Endothelial cell of umbilical vein (primary cell): ENCODE results near the gene CEBPA. TPM values are rescaled to one million over a fixed set of nuclear protein-coding genes. Genes with fewer than 3 reads are reported as not detected.

ENCODE experiments used
- BruUV-seq: library from RNA; stranded (reverse); fragments of 400-500 nt; replicated peaks from 2 replicates; lab custom pipeline; 2021; lab: Mats Ljungman, UMichigan
- CTCF ChIA-PET: fragments of 300-600, 350-600 bp; sonication (Branson Sonifier 250); formaldehyde crosslinking; loops from one replicate; lab custom pipeline; 2021; ENCODE audit warnings: antibody characterized with exemption, inconsistent platforms; lab: Charles Lee
- POLR2A ChIA-PET: fragments of 300-600, 350-600 bp; sonication (Branson Sonifier 250); formaldehyde crosslinking; loops from one replicate; lab custom pipeline; 2021; ENCODE audit warnings: antibody characterized with exemption, inconsistent platforms; lab: Charles Lee
- DNase-seq: peaks from one replicate; pipeline ENCODE4 v3.0.0-alpha.2; 2011; ENCODE audit warnings: low read depth, low spot score
- FAIRE-seq: peaks from 2 replicates; lab custom pipeline; 2011; peaks lifted over from hg19 to GRCh38; lab: Jason Lieb, UNC
- H2AFZ ChIP-seq: 2 replicates; pipeline ENCODE4 v1.6.0; 2012; ENCODE audit warnings: low read depth, low read length, control low read depth, inconsistent platforms
- H3K27ac ChIP-seq: 2 replicates; pipeline ENCODE4 v1.5.1; 2011; ENCODE audit warnings: low read depth, mild to moderate bottlenecking, control low read depth, low read length, moderate library complexity; ENCODE audit not compliant: insufficient read depth
- H3K27me3 ChIP-seq, 2 experiments: 2 replicates each; pipeline versions ENCODE4 v1.6.0 to v1.6.1; 2011; ENCODE audit warnings: low read length in 2 of 2, mixed read lengths in 1 of 2; ENCODE audit not compliant: control insufficient read depth in 2 of 2, insufficient read depth in 2 of 2
- H3K36me3 ChIP-seq, 2 experiments: 2 replicates in 1 of 2; 3 replicates in 1 of 2; pipeline ENCODE4 v1.5.1; 2011; ENCODE audit warnings: low read length in 2 of 2, mild to moderate bottlenecking in 1 of 2, moderate library complexity in 1 of 2; ENCODE audit not compliant: control insufficient read depth in 2 of 2, insufficient read depth in 2 of 2; ENCODE audit errors: extremely low read depth in 1 of 2
- H3K4me1 ChIP-seq: 3 replicates; pipeline ENCODE4 v1.5.1; 2011; ENCODE audit warnings: mild to moderate bottlenecking, low read length; ENCODE audit not compliant: control insufficient read depth, insufficient read depth; ENCODE audit errors: extremely low read depth
- H3K4me2 ChIP-seq: 2 replicates; pipeline ENCODE4 v1.6.1; 2011; ENCODE audit warnings: low read length, control low read depth, mixed read lengths; ENCODE audit not compliant: insufficient read depth
- H3K4me3 ChIP-seq, 3 experiments: fragments of 200-600 bp in 1 of 3; sonication (generic), shearing (Covaris generic) in 1 of 3; replicated peaks in 1 of 3; 2 replicates each; pipeline ENCODE4 v1.5.1; 2011 to 2016; ENCODE audit warnings: control low read depth in 3 of 3, low read length in 3 of 3, mild to moderate bottlenecking in 2 of 3, inconsistent platforms in 1 of 3, low read depth in 1 of 3, moderate library complexity in 1 of 3; ENCODE audit not compliant: insufficient read depth in 1 of 3
- H3K79me2 ChIP-seq: 2 replicates; pipeline ENCODE4 v1.6.0; 2012; ENCODE audit warnings: low read length, inconsistent platforms; ENCODE audit not compliant: control insufficient read depth, insufficient read depth
- H3K9ac ChIP-seq: replicated peaks from 2 replicates; pipeline ENCODE3; 2011; ENCODE audit warnings: low read length, control low read depth; ENCODE audit not compliant: insufficient read depth; ENCODE audit errors: extremely low read depth
- H3K9me1 ChIP-seq: replicated peaks from 3 replicates; pipeline ENCODE4 v1.6.0; 2011; ENCODE audit warnings: mild to moderate bottlenecking, low read length; ENCODE audit not compliant: control insufficient read depth, insufficient read depth; ENCODE audit errors: extremely low read depth
- H3K9me3 ChIP-seq: replicated peaks from 2 replicates; pipeline ENCODE4 v1.5.1; 2012; ENCODE audit warnings: low read length, inconsistent platforms; ENCODE audit not compliant: control insufficient read depth, insufficient read depth
- H4K20me1 ChIP-seq: replicated peaks from 2 replicates; pipeline ENCODE3; 2011; ENCODE audit warnings: mild to moderate bottlenecking, low read length; ENCODE audit not compliant: control insufficient read depth, insufficient read depth; ENCODE audit errors: extremely low read depth
- EZH2 ChIP-seq: IDR thresholded peaks from 2 replicates; pipeline ENCODE4 v1.6.1; 2012; ENCODE audit warnings: borderline replicate concordance, low read depth, mild to moderate bottlenecking, moderate library complexity, low read length, inconsistent platforms; ENCODE audit not compliant: severe bottlenecking
- FOS ChIP-seq: IDR thresholded peaks from 2 replicates; pipeline ENCODE4 v1.6.1; 2011; ENCODE audit warnings: mild to moderate bottlenecking, low read length, moderate library complexity, borderline replicate concordance; ENCODE audit not compliant: insufficient read depth
- GATA2 ChIP-seq: IDR thresholded peaks from 2 replicates; pipeline ENCODE4 v1.7.0; 2011; ENCODE audit warnings: low read depth, mild to moderate bottlenecking, moderate library complexity, mixed read lengths, low read length; ENCODE audit not compliant: insufficient read length, insufficient read depth
- JUN ChIP-seq: IDR thresholded peaks from 2 replicates; pipeline ENCODE4 v1.6.1; 2011; ENCODE audit warnings: borderline replicate concordance, low read depth; ENCODE audit not compliant: insufficient read length, insufficient read depth
- MYC ChIP-seq: IDR thresholded peaks from one replicate; pipeline ENCODE4 v1.6.1; 2011; ENCODE audit warnings: mild to moderate bottlenecking, low read depth, low read length
- POLR2A ChIP-seq: IDR thresholded peaks from 2 replicates; pipeline ENCODE4 v1.6.1; 2012; ENCODE audit warnings: low read depth, mild to moderate bottlenecking, control low read depth, low read length
- POLR2AphosphoS5 ChIP-seq: IDR thresholded peaks from 2 replicates; pipeline ENCODE4 v1.6.1; 2012; ENCODE audit warnings: low read depth, mild to moderate bottlenecking, control low read depth, low read length, moderate library complexity; ENCODE audit not compliant: insufficient read depth
- dilution Hi-C: fragments of 300-500 bp; cut with MboI; formaldehyde crosslinking; loops from one replicate; pipeline ENCODE4 v1.15.0; 2019; ENCODE audit warnings: low sequenced_read_pairs; ENCODE audit not compliant: extremely low pct_ligation_motif_present
- intact Hi-C: fragments of 100-400 bp; cut with micrococcal nuclease; formaldehyde crosslinking; loops from one replicate; pipeline ENCODE4 v1.10.0; 2022
- polyA plus RNA-seq, 4 experiments: library from polyadenylated mRNA; depleted of rRNA in 3 of 4; stranded (reverse) in 3 of 4; unstranded in 1 of 4; fragments of >200 nt; gene quantifications; 2 replicates each; pipeline versions ENCODE4 v1.2.1 to v1.2.3, GENCODE V29; 2011 to 2012; ENCODE audit warnings: missing spikeins in 1 of 4
- total RNA-seq: library from RNA; stranded (reverse); gene quantifications from 2 replicates; pipeline ENCODE4 v1.2.3, GENCODE V29; 2021
- TF ChIP-seq, protein P1 (sequence below): IDR thresholded peaks from 2 replicates; pipeline ENCODE4 v1.6.1; 2011; ENCODE audit not compliant: insufficient read depth, insufficient read length
- TF ChIP-seq, protein P2 (sequence below), 2 donors: IDR thresholded peaks; 1 replicate in 1 of 2; 2 replicates in 1 of 2; pipeline ENCODE4 v1.5.1; 2011; ENCODE audit warnings: low read length in 2 of 2, mild to moderate bottlenecking in 2 of 2, moderate library complexity in 2 of 2, control low read depth in 1 of 2, inconsistent platforms in 1 of 2, low read depth in 1 of 2; ENCODE audit not compliant: insufficient read depth in 1 of 2; ENCODE audit errors: extremely low read depth in 1 of 2

The CEBPA gene
- total and polyA plus RNA-seq, 2 donors (not counting 3 experiments of a cell fraction or from before 2014, with no cell fraction given): 0.06 TPM; not detected in 1

DNA sequence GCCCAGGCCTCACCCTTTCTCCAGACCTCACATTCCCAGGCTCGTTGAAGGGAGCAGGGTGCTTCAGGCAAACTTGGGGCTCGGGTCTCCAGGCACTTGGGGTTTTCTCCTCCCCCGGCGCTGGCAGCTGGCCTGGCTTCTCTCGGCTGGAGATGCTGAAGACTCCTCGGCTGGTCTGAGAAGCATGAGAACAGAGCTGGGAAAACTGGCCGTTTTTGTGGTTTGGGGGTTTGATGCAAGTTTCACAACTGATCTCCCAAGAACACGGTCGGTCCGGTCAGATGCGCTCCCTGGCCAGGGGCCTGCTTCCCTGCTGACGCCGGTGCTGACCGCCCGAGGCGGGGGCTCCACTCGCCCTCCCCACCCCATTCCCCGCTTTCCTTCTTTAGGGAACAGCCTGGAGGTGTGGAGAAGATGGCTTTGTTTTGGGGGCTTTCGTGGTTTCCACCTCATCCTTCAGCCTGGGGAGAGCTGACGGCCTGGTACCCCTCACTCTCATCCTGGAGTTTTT, 35.3 kb downstream of the CEBPA start:
- H3K4me1 ChIP-seq: no peaks in the 10 kb centered on the region
- FAIRE-seq: no peak
- POLR2A ChIA-PET: no interaction called here
- H3K27me3 ChIP-seq: no peaks in the 10 kb centered on the region
- no peak overlapping the region for H3K9ac ChIP-seq
- no peaks in the 10 kb centered on the region for H4K20me1 ChIP-seq
- H3K4me2 ChIP-seq: no peak overlapping the region
- no peaks in the 10 kb centered on the region for H3K79me2 ChIP-seq
- no TSS peak for BruUV-seq
- no peaks in the 10 kb centered on the region for H3K36me3 ChIP-seq
- intact Hi-C loops (no loop called here), dilution Hi-C loops (no loop called here)
- no peak overlapping the region for H3K27ac ChIP-seq
- CTCF ChIA-PET: no interaction called here
- H2AFZ ChIP-seq: no peak overlapping the region
- no peak for TF ChIP-seq FOS
- no peak for TF ChIP-seq POLR2A
- TF ChIP-seq EZH2: no peak
- TF ChIP-seq JUN: no peak
- no peak for TF ChIP-seq GATA2
- TF ChIP-seq, protein P1, sequence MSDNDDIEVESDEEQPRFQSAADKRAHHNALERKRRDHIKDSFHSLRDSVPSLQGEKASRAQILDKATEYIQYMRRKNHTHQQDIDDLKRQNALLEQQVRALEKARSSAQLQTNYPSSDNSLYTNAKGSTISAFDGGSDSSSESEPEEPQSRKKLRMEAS: no peak
- no peak for TF ChIP-seq POLR2AphosphoS5
- TF ChIP-seq, protein P2, sequence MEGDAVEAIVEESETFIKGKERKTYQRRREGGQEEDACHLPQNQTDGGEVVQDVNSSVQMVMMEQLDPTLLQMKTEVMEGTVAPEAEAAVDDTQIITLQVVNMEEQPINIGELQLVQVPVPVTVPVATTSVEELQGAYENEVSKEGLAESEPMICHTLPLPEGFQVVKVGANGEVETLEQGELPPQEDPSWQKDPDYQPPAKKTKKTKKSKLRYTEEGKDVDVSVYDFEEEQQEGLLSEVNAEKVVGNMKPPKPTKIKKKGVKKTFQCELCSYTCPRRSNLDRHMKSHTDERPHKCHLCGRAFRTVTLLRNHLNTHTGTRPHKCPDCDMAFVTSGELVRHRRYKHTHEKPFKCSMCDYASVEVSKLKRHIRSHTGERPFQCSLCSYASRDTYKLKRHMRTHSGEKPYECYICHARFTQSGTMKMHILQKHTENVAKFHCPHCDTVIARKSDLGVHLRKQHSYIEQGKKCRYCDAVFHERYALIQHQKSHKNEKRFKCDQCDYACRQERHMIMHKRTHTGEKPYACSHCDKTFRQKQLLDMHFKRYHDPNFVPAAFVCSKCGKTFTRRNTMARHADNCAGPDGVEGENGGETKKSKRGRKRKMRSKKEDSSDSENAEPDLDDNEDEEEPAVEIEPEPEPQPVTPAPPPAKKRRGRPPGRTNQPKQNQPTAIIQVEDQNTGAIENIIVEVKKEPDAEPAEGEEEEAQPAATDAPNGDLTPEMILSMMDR (IDR thresholded peaks at IDR 0.05; ENCODE audit: extremely low read depth in 1 of 2, insufficient read depth in 1 of 2, low read depth in 1 of 2, low read length in 2 of 2): no peak
- no peak for TF ChIP-seq MYC
- H3K9me3 ChIP-seq: no peaks in the 10 kb centered on the region
- DNase-seq: no peak
- H3K4me3 ChIP-seq: no peak overlapping the region
- no peaks in the 10 kb centered on the region for H3K9me1 ChIP-seq
